Breast epithelium (tissue), 4 donors: ENCODE data around the gene ZBTB4. TPM values are rescaled to one million over a fixed set of nuclear protein-coding genes. Genes with fewer than 3 reads are reported as not detected.

ENCODE experiments used
- DNase-seq, 2 donors: peaks; one replicate each; pipeline ENCODE4 v3.0.0-alpha.2; 2019; ENCODE audit warnings: low spot score in 2 of 2
- H3K27ac ChIP-seq, 2 donors: fragments of 200-600 bp; sonication (generic) in 1 of 2; one replicate each; pipeline ENCODE4 v1.5.1; 2016 to 2019; ENCODE audit warnings: mild to moderate bottlenecking in 1 of 2
- H3K27me3 ChIP-seq, 2 donors: fragments of 200-600 bp; sonication (generic) in 1 of 2; one replicate each; pipeline versions ENCODE4 v1.5.1 to v1.6.0; 2017 to 2019; ENCODE audit warnings: control low read depth in 1 of 2, mild to moderate bottlenecking in 1 of 2
- H3K36me3 ChIP-seq: fragments of 200-600 bp; one replicate; pipeline ENCODE4 v1.5.1; 2019
- H3K4me1 ChIP-seq, 2 donors: fragments of 200-600 bp; sonication (generic); one replicate each; pipeline ENCODE4 v1.5.1; 2016 to 2019; ENCODE audit warnings: control low read depth in 1 of 2
- H3K4me3 ChIP-seq, 3 donors: fragments of 200-600 bp; sonication (generic); 1 replicate in 2 of 3; 2 replicates in 1 of 3; pipeline ENCODE4 v1.5.1; 2016 to 2019; ENCODE audit warnings: mild to moderate bottlenecking in 3 of 3, moderate library complexity in 2 of 3
- H3K9me3 ChIP-seq, 2 donors: fragments of 200-600 bp; sonication (generic) in 1 of 2; one replicate each; pipeline ENCODE4 v1.5.1; 2016 to 2019; ENCODE audit warnings: control low read depth in 1 of 2
- CTCF ChIP-seq, 3 donors: fragments of 450-650 bp; IDR thresholded peaks; one replicate each; pipeline ENCODE4 v1.5.1; 2016 to 2017; ENCODE audit warnings: antibody characterized with exemption in 3 of 3, mild to moderate bottlenecking in 3 of 3, moderate library complexity in 3 of 3
- POLR2A ChIP-seq: fragments of 450-650 bp; IDR thresholded peaks from one replicate; pipeline ENCODE4 v1.6.1; 2016; ENCODE audit warnings: antibody characterized with exemption, mild to moderate bottlenecking, moderate library complexity
- POLR2AphosphoS5 ChIP-seq, 3 donors: sonication (generic); formaldehyde crosslinking; IDR thresholded peaks; one replicate each; pipeline ENCODE4 v1.6.1; 2017; ENCODE audit warnings: antibody characterized with exemption in 3 of 3
- intact Hi-C: fragments of 100-400 bp; cut with DNase I; formaldehyde crosslinking; loops from one replicate; pipeline ENCODE4 v1.15.1; 2023; ENCODE audit warnings: low total_unique reads
- total RNA-seq, 3 donors: library from RNA; depleted of rRNA; stranded (reverse); fragments of >200 nt; gene quantifications; one replicate each; pipeline ENCODE4 v1.1.0, GENCODE V29; 2016

ZBTB4 gene
- total RNA-seq, 3 donors from 2014 or later: 34.4 to 46.9 (median 45.7) TPM

- Histone ChIP-seq H3K4me3 (no peak overlapping the region), H3K27ac (no peak overlapping the region), H3K9me3 (no peaks in the 10 kb centered on the region), H3K27me3 (no peaks in the 10 kb centered on the region), H3K36me3 (no peaks in the 10 kb centered on the region), H3K4me1 (no peaks in the 10 kb centered on the region)
- no peak for DNase-seq
- intact Hi-C loops: no loop called here
- TF ChIP-seq POLR2A (no peak), POLR2AphosphoS5 (IDR thresholded peaks at IDR 0.05) (no peak), CTCF (IDR thresholded peaks at IDR 0.05) (no peak)
These were observed 68.0 kb downstream of the ZBTB4 start for GRCh38 chr17:7411427-7411750.

- H3K4me1 ChIP-seq: peaks cover 0 to 4% of the 10 kb centered on the region in 2 donors
These were observed 68.6 kb downstream of the ZBTB4 start for GRCh38 chr17:7410634-7411426.

GRCh38 chr17:7409716-7410115 lies 69.7 kb downstream of the ZBTB4 start:
- DNase-seq: no peak
- Histone ChIP-seq H3K27me3 (no peaks in the 10 kb centered on the region), H3K4me3 (no peak overlapping the region), H3K9me3 (no peaks in the 10 kb centered on the region), H3K4me1 (peaks cover 0 to 4% of the 10 kb centered on the region in 2 donors), H3K36me3 (no peaks in the 10 kb centered on the region), H3K27ac (no peak overlapping the region)
- intact Hi-C loops: no loop called here
- TF ChIP-seq POLR2AphosphoS5 (IDR thresholded peaks at IDR 0.05) (no peak), CTCF (IDR thresholded peaks at IDR 0.05) (no peak), POLR2A (no peak)

More at GRCh38 chr17:7410634-7411426, 68.6 kb downstream of the ZBTB4 start:
- H3K27ac ChIP-seq: no peak overlapping the region
- TF ChIP-seq POLR2A: no peak
- no peak for TF ChIP-seq CTCF (IDR thresholded peaks at IDR 0.05)
- no peak for TF ChIP-seq POLR2AphosphoS5 (IDR thresholded peaks at IDR 0.05)
- no peak overlapping the region for H3K4me3 ChIP-seq
- no peak for DNase-seq
- intact Hi-C loops: no loop called here
- H3K9me3 ChIP-seq: no peaks in the 10 kb centered on the region
- H3K27me3 ChIP-seq: no peaks in the 10 kb centered on the region
- no peaks in the 10 kb centered on the region for H3K36me3 ChIP-seq

Other genes starting within 250 kb of the ZBTB4 start
- gene DVL2, start 245.1 kb downstream of the ZBTB4 start, total RNA-seq: 10 to 100 TPM; 32.0 to 58.2 (median 47.9) TPM
- gene PHF23, start 240.2 kb downstream of the ZBTB4 start, total RNA-seq: 10 to 100 TPM; 22.1 to 40.4 (median 37.7) TPM
- gene GABARAP, start 237.2 kb downstream of the ZBTB4 start, total RNA-seq: 100 to 1,000 TPM; 620 to 765 (median 631) TPM
- 10 to 100 TPM; 35.7 to 67.5 (median 60.5) TPM for gene CTDNEP1, start 227.9 kb downstream of the ZBTB4 start, total RNA-seq
- gene ELP5, start 227.4 kb downstream of the ZBTB4 start, total RNA-seq: 10 to 100 TPM; 26.9 to 36.7 (median 30.6) TPM
- gene CLDN7, start 217.2 kb downstream of the ZBTB4 start, total RNA-seq: 10 to 100 TPM in 2 of 3 donors, 1 to 10 TPM in 1; 5.4 to 95.9 (median 60.0) TPM
- gene SLC2A4, start 197.9 kb downstream of the ZBTB4 start, total RNA-seq: 10 to 100 TPM in 1 of 3 donors, 1 to 10 TPM in 2; 2.6 to 32.5 (median 3.5) TPM
- gene YBX2, start 185.0 kb downstream of the ZBTB4 start, total RNA-seq: 1 to 10 TPM; 2.6 to 3.0 (median 2.9) TPM
- gene EIF5A, start 172.0 kb downstream of the ZBTB4 start, total RNA-seq: 100 to 1,000 TPM; 151 to 172 (median 163) TPM
- 100 to 1,000 TPM in 1 of 3 donors, 10 to 100 TPM in 2; 77.3 to 109 (median 84.2) TPM for gene GPS2, start 164.3 kb downstream of the ZBTB4 start, total RNA-seq
- gene NEURL4, start 150.3 kb downstream of the ZBTB4 start, total RNA-seq: 10 to 100 TPM; 15.0 to 22.9 (median 17.4) TPM
- gene ACAP1, start 143.1 kb downstream of the ZBTB4 start, total RNA-seq: 1 to 10 TPM; 3.4 to 6.6 (median 5.2) TPM
- gene KCTD11, start 127.5 kb downstream of the ZBTB4 start, total RNA-seq: 10 to 100 TPM in 2 of 3 donors, 1 to 10 TPM in 1; 9.1 to 11.5 (median 11.0) TPM
- gene TMEM95, start 124.5 kb downstream of the ZBTB4 start, total RNA-seq: not detected
- gene TNK1, start 98.5 kb downstream of the ZBTB4 start, total RNA-seq: 10 to 100 TPM in 2 of 3 donors, 1 to 10 TPM in 1; 1.1 to 22.1 (median 14.4) TPM
- gene PLSCR3, start 85.1 kb downstream of the ZBTB4 start, total RNA-seq: 10 to 100 TPM; 16.0 to 24.3 (median 19.0) TPM
- 100 to 1,000 TPM in 1 of 3 donors, 10 to 100 TPM in 2; 77.6 to 113 (median 92.3) TPM for gene TMEM256, start 75.5 kb downstream of the ZBTB4 start, total RNA-seq
- 10 to 100 TPM in 1 of 3 donors, 1 to 10 TPM in 2; 6.7 to 13.1 (median 8.3) TPM for gene NLGN2, start 71.8 kb downstream of the ZBTB4 start, total RNA-seq
- gene SPEM1, start 59.3 kb downstream of the ZBTB4 start, total RNA-seq: not detected
- gene SPEM2, start 54.0 kb downstream of the ZBTB4 start, total RNA-seq: not detected
- not detected for gene SPEM3, start 50.8 kb downstream of the ZBTB4 start, total RNA-seq
- 10 to 100 TPM in 1 of 3 donors, 1 to 10 TPM in 2; 3.5 to 18.1 (median 9.5) TPM for gene TMEM102, start 44.2 kb downstream of the ZBTB4 start, total RNA-seq
- 1 to 10 TPM; 2.1 to 2.9 (median 2.9) TPM for gene FGF11, start 40.1 kb downstream of the ZBTB4 start, total RNA-seq
- 10 to 100 TPM in 2 of 3 donors, 1 to 10 TPM in 1; 8.5 to 11.8 (median 11.7) TPM for gene CHRNB1, start 34.6 kb downstream of the ZBTB4 start, total RNA-seq
- not detected for gene SLC35G6, start 1.8 kb upstream of the ZBTB4 start, total RNA-seq
- gene POLR2A, start 4.7 kb upstream of the ZBTB4 start, total RNA-seq: 100 to 1,000 TPM in 1 of 3 donors, 10 to 100 TPM in 2; 64.2 to 174 (median 88.7) TPM
- gene TNFSF12, start 69.4 kb upstream of the ZBTB4 start, total RNA-seq: 10 to 100 TPM; 39.3 to 65.3 (median 41.1) TPM
- 10 to 100 TPM; 25.2 to 36.7 (median 33.6) TPM for gene TNFSF13, start 79.1 kb upstream of the ZBTB4 start, total RNA-seq
- gene SENP3, start 82.3 kb upstream of the ZBTB4 start, total RNA-seq: 10 to 100 TPM; 59.5 to 65.2 (median 62.3) TPM
- 100 to 1,000 TPM in 1 of 3 donors, 10 to 100 TPM in 2; 49.8 to 220 (median 70.5) TPM for gene CD68, start 100.0 kb upstream of the ZBTB4 start, total RNA-seq
- 100 to 1,000 TPM in 1 of 3 donors, 10 to 100 TPM in 2; 66.6 to 140 (median 74.4) TPM for gene MPDU1, start 104.2 kb upstream of the ZBTB4 start, total RNA-seq
- 1 to 10 TPM; 1.3 to 4.1 (median 1.6) TPM for gene SOX15, start 110.5 kb upstream of the ZBTB4 start, total RNA-seq
- gene FXR2, start 135.3 kb upstream of the ZBTB4 start, total RNA-seq: 10 to 100 TPM; 22.8 to 33.9 (median 25.6) TPM
- gene SAT2, start 148.2 kb upstream of the ZBTB4 start, total RNA-seq: 10 to 100 TPM; 52.5 to 78.4 (median 62.9) TPM
- gene SHBG, start 150.5 kb upstream of the ZBTB4 start, total RNA-seq: under 1 TPM in 1 of 3 donors, not detected in 2; 0.16 TPM
- gene ATP1B2, start 171.3 kb upstream of the ZBTB4 start, total RNA-seq: 1 to 10 TPM in 1 of 3 donors, under 1 TPM in 2; 0.16 to 1.2 (median 0.98) TPM
- gene TP53, start 207.9 kb upstream of the ZBTB4 start, total RNA-seq: 10 to 100 TPM; 23.9 to 31.9 (median 24.2) TPM
- gene WRAP53, start 208.8 kb upstream of the ZBTB4 start, total RNA-seq: 1 to 10 TPM; 3.6 to 5.4 (median 4.2) TPM
- 1 to 10 TPM in 2 of 3 donors, under 1 TPM in 1; 0.48 to 5.7 (median 3.3) TPM for gene EFNB3, start 225.6 kb upstream of the ZBTB4 start, total RNA-seq
- gene DNAH2, start 238.1 kb upstream of the ZBTB4 start, total RNA-seq: 1 to 10 TPM in 1 of 3 donors, under 1 TPM in 2; 0.16 to 1.5 (median 0.98) TPM